Skeletal muscle tissue (tissue), 4 donors: ENCODE data around the gene PDK2. TPM values are rescaled to one million over a fixed set of nuclear protein-coding genes. Genes with fewer than 3 reads are reported as not detected.

Experiments
- H3K27ac ChIP-seq: one replicate; pipeline ENCODE4 v1.7.0; 2013; ENCODE audit warnings: mild to moderate bottlenecking, low read depth, low read length, inconsistent platforms
- H3K27me3 ChIP-seq, 3 donors: one replicate each; pipeline ENCODE4 v1.7.0; 2013; ENCODE audit warnings: low read length in 3 of 3; ENCODE audit not compliant: control insufficient read depth in 3 of 3, insufficient read depth in 3 of 3
- H3K36me3 ChIP-seq, 3 donors: one replicate each; pipeline ENCODE4 v1.7.0; 2013; ENCODE audit warnings: low read length in 3 of 3; ENCODE audit not compliant: control insufficient read depth in 3 of 3, insufficient read depth in 3 of 3
- H3K4me1 ChIP-seq, 3 donors: one replicate each; pipeline ENCODE4 v1.7.0; 2013; ENCODE audit warnings: low read length in 3 of 3, mild to moderate bottlenecking in 3 of 3; ENCODE audit not compliant: control insufficient read depth in 3 of 3, insufficient read depth in 3 of 3
- H3K4me3 ChIP-seq, 3 donors: one replicate each; pipeline ENCODE4 v1.7.0; 2013; ENCODE audit warnings: low read length in 3 of 3
- H3K9ac ChIP-seq, 3 donors: one replicate each; pipeline ENCODE4 v1.7.0; 2013; ENCODE audit warnings: low read length in 3 of 3, mild to moderate bottlenecking in 3 of 3, moderate library complexity in 2 of 3, low read depth in 1 of 3
- H3K9me3 ChIP-seq, 3 donors: one replicate each; pipeline ENCODE4 v1.7.0; 2013; ENCODE audit warnings: low read length in 3 of 3; ENCODE audit not compliant: control insufficient read depth in 3 of 3
- total RNA-seq: library from RNA; depleted of rRNA; stranded (reverse); fragments of >200 nt; gene quantifications from one replicate; pipeline ENCODE4 v1.2.3, GENCODE V29; 2014
- donor health status: Osteomylitis.

PDK2 gene
- total RNA-seq, result 18.8 TPM

- Histone ChIP-seq H3K4me1 (peaks cover 45 to 54% (median 50%) of the 10 kb centered on the region in 3 donors), H3K27ac (peak within 1 kb of the TSS; percentile 94), H3K27me3 (no peaks in the 10 kb centered on the region), H3K4me3 (peak within 1 kb of the TSS; percentile 91 to 98 (median 94)), H3K9me3 (no peaks in the 10 kb centered on the region), H3K36me3 (peaks cover 21 to 33% (median 28%) of the 10 kb centered on the region in 3 donors), H3K9ac (peak within 1 kb of the TSS; percentile 87 to 98 (median 96))
These were observed at the start of gene PDK2 for GRCh38 chr17:50094753-50095619. Gene PDK2 (plus strand): TSS chr17:50095351. CDS start chr17:50095436, 85 bp downstream.

GRCh38 chr17:50046179-50046578 lies 49.0 kb upstream of the PDK2 start:
- Histone ChIP-seq H3K4me1 (peaks cover 24 to 38% (median 36%) of the 10 kb centered on the region in 3 donors), H3K36me3 (no peaks in the 10 kb centered on the region), H3K9me3 (no peaks in the 10 kb centered on the region), H3K4me3 (no peak overlapping the region), H3K9ac (no peak overlapping the region), H3K27ac (no peak overlapping the region), H3K27me3 (no peaks in the 10 kb centered on the region)

- Histone ChIP-seq H3K27ac (no peak overlapping the region), H3K27me3 (no peaks in the 10 kb centered on the region), H3K4me3 (no peak overlapping the region), H3K36me3 (no peaks in the 10 kb centered on the region), H3K4me1 (peaks cover 24 to 42% (median 36%) of the 10 kb centered on the region in 3 donors), H3K9ac (no peak overlapping the region), H3K9me3 (no peaks in the 10 kb centered on the region)
These were observed 48.5 kb upstream of the PDK2 start for GRCh38 chr17:50046667-50047066.

- no peak overlapping the region for H3K27ac ChIP-seq
- no peaks in the 10 kb centered on the region for H3K9me3 ChIP-seq
- H3K36me3 ChIP-seq, result no peaks in the 10 kb centered on the region
- H3K27me3 ChIP-seq, result no peaks in the 10 kb centered on the region
- peaks cover 24 to 42% (median 36%) of the 10 kb centered on the region in 3 donors for H3K4me1 ChIP-seq
- no peak overlapping the region for H3K4me3 ChIP-seq
- no peak overlapping the region for H3K9ac ChIP-seq
These were observed 48.1 kb upstream of the PDK2 start for GRCh38 chr17:50047083-50047482.

- Histone ChIP-seq H3K9ac (no peak overlapping the region), H3K4me3 (no peak overlapping the region), H3K27ac (no peak overlapping the region), H3K27me3 (no peaks in the 10 kb centered on the region), H3K36me3 (no peaks in the 10 kb centered on the region), H3K9me3 (no peaks in the 10 kb centered on the region), H3K4me1 (peaks cover 24 to 42% (median 36%) of the 10 kb centered on the region in 3 donors)
These were observed 47.5 kb upstream of the PDK2 start for GRCh38 chr17:50047488-50048126.

GRCh38 chr17:50048146-50048720 lies 46.9 kb upstream of the PDK2 start:
- H3K36me3 ChIP-seq, result no peaks in the 10 kb centered on the region
- no peak overlapping the region for H3K9ac ChIP-seq
- H3K27me3 ChIP-seq, result no peaks in the 10 kb centered on the region
- H3K27ac ChIP-seq, result no peak overlapping the region
- H3K4me3 ChIP-seq, result no peak overlapping the region
- H3K9me3 ChIP-seq, result no peaks in the 10 kb centered on the region
- H3K4me1 ChIP-seq, result peaks cover 26 to 41% (median 36%) of the 10 kb centered on the region in 3 donors

GRCh38 chr17:50048988-50049387 lies 46.2 kb upstream of the PDK2 start:
- H3K27me3 ChIP-seq, result no peaks in the 10 kb centered on the region
- H3K4me1 ChIP-seq, result peaks cover 25 to 34% (median 31%) of the 10 kb centered on the region in 3 donors
- H3K36me3 ChIP-seq, result no peaks in the 10 kb centered on the region

GRCh38 chr17:50049636-50050035 lies 45.5 kb upstream of the PDK2 start:
- H3K4me1 ChIP-seq, result peaks cover 19 to 29% (median 25%) of the 10 kb centered on the region in 3 donors
- H3K27me3 ChIP-seq, result no peaks in the 10 kb centered on the region
- no peak overlapping the region for H3K27ac ChIP-seq
- H3K36me3 ChIP-seq, result no peaks in the 10 kb centered on the region
- H3K9ac ChIP-seq, result no peak overlapping the region
- no peak overlapping the region for H3K4me3 ChIP-seq
- no peaks in the 10 kb centered on the region for H3K9me3 ChIP-seq

More at GRCh38 chr17:50048988-50049387, 46.2 kb upstream of the PDK2 start:
- Histone ChIP-seq H3K9ac (no peak overlapping the region), H3K4me3 (no peak overlapping the region), H3K9me3 (no peaks in the 10 kb centered on the region), H3K27ac (no peak overlapping the region)

- Histone ChIP-seq H3K9me3 (no peaks in the 10 kb centered on the region), H3K27ac (no peak overlapping the region), H3K4me1 (peaks cover 17 to 29% (median 22%) of the 10 kb centered on the region in 3 donors), H3K4me3 (no peak overlapping the region), H3K9ac (no peak overlapping the region), H3K36me3 (no peaks in the 10 kb centered on the region), H3K27me3 (no peaks in the 10 kb centered on the region)
These were observed 44.6 kb upstream of the PDK2 start for GRCh38 chr17:50050431-50051032.
